Measurements from ENCODE around the gene SHB.

DNA sequence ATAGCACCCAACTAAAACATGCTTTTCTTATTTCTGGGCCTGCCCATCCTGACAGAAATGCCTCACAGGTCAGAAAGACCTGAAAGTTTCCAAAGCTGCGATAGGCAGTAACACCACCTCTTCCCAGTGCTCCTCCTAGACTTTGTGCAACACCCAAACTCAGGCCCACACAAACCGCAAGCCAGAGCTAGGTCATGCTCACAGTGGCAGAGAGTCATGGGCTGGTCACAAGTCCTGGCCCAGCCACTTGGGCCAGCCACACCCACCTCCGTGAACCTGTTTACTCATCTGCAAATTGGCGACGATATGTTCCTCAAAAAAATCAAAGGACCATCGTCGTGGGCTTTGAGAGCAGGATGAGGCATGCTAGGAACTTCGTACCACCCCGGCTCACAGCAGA is 121.0 kb downstream of the SHB start:
- TF ChIP-seq EZH2 (IDR thresholded peaks at IDR 0.05), result no peak
- TF ChIP-seq, protein P1, sequence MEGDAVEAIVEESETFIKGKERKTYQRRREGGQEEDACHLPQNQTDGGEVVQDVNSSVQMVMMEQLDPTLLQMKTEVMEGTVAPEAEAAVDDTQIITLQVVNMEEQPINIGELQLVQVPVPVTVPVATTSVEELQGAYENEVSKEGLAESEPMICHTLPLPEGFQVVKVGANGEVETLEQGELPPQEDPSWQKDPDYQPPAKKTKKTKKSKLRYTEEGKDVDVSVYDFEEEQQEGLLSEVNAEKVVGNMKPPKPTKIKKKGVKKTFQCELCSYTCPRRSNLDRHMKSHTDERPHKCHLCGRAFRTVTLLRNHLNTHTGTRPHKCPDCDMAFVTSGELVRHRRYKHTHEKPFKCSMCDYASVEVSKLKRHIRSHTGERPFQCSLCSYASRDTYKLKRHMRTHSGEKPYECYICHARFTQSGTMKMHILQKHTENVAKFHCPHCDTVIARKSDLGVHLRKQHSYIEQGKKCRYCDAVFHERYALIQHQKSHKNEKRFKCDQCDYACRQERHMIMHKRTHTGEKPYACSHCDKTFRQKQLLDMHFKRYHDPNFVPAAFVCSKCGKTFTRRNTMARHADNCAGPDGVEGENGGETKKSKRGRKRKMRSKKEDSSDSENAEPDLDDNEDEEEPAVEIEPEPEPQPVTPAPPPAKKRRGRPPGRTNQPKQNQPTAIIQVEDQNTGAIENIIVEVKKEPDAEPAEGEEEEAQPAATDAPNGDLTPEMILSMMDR (IDR thresholded peaks at IDR 0.05), result no peak
- TF ChIP-seq EZH2phosphoT487 (IDR thresholded peaks at IDR 0.05), result no peak
